CD4-positive, alpha-beta T cell (primary cell): Measurements from ENCODE around the gene DHX38. TPM values are rescaled to one million over a fixed set of nuclear protein-coding genes. Genes with fewer than 3 reads are reported as not detected.
A peak's percentile ranks its signal among the peaks of the same experiment; 100 is the strongest.

Experiments
- ATAC-seq: fragments of 200-7000 bp; cut with Tn5 transposase; one replicate; pipeline ENCODE4 v1.10.0; 2022; ENCODE audit warnings: mild to moderate bottlenecking; ENCODE audit not compliant: poor library complexity
- CTCF ChIA-PET: fragments of 350-600 bp; sonication (Branson Sonifier 250); formaldehyde crosslinking; loops from one replicate; lab custom pipeline; 2021; ENCODE audit warnings: antibody characterized with exemption, inconsistent platforms; lab: Charles Lee
- POLR2A ChIA-PET: fragments of 350-600 bp; sonication (Branson Sonifier 250); formaldehyde crosslinking; loops from one replicate; lab custom pipeline; 2021; ENCODE audit warnings: antibody characterized with exemption, inconsistent platforms; lab: Charles Lee
- DNase-seq, 14 experiments: peaks; one replicate each; pipeline ENCODE4 v3.0.0-alpha.2; 2013 to 2020; ENCODE audit warnings: mixed read lengths in 2 of 14
- H3K27ac ChIP-seq, 2 donors: one replicate each; pipeline versions ENCODE4 v1.5.1 to v1.7.0; 2013; ENCODE audit warnings: low read length in 2 of 2, low read depth in 1 of 2, mild to moderate bottlenecking in 1 of 2
- H3K27me3 ChIP-seq, 2 experiments: 1 replicate in 1 of 2; 2 replicates in 1 of 2; pipeline versions ENCODE4 v1.6.1 to v1.7.0; 2013; ENCODE audit warnings: low read length in 2 of 2, control low read depth in 1 of 2, mild to moderate bottlenecking in 1 of 2, moderate library complexity in 1 of 2; ENCODE audit not compliant: insufficient read depth in 2 of 2, control insufficient read depth in 1 of 2
- H3K36me3 ChIP-seq: one replicate; pipeline ENCODE4 v1.6.1; 2013; ENCODE audit warnings: low read length, control low read depth; ENCODE audit not compliant: insufficient read depth
- H3K4me1 ChIP-seq: one replicate; pipeline ENCODE4 v1.6.1; 2013; ENCODE audit warnings: low read length, control low read depth; ENCODE audit not compliant: insufficient read depth
- H3K4me3 ChIP-seq: one replicate; pipeline ENCODE4 v1.5.1; 2013; ENCODE audit warnings: mild to moderate bottlenecking, low read length, moderate library complexity
- H3K9me3 ChIP-seq, 2 experiments: 1 replicate in 1 of 2; 2 replicates in 1 of 2; pipeline versions ENCODE4 v1.6.1 to v1.7.0; 2013; ENCODE audit warnings: low read length in 2 of 2, mild to moderate bottlenecking in 2 of 2, control low read depth in 1 of 2, moderate library complexity in 1 of 2; ENCODE audit not compliant: control insufficient read depth in 1 of 2, insufficient read depth in 1 of 2
- H3K27ac Mint-ChIP-seq: one replicate; pipeline ENCODE4 v1.8.0; 2020; ENCODE audit warnings: mixed read lengths
- H3K27me3 Mint-ChIP-seq: one replicate; pipeline ENCODE4 v1.8.0; 2021; ENCODE audit warnings: mixed read lengths
- H3K36me3 Mint-ChIP-seq: one replicate; pipeline ENCODE4 v1.8.0; 2021; ENCODE audit warnings: low read depth, mixed read lengths
- H3K4me1 Mint-ChIP-seq: one replicate; pipeline ENCODE4 v1.8.0; 2021; ENCODE audit warnings: low read depth, mixed read lengths
- H3K4me3 Mint-ChIP-seq: one replicate; pipeline ENCODE4 v1.8.0; 2020; ENCODE audit warnings: mild to moderate bottlenecking, mixed read lengths
- H3K9me3 Mint-ChIP-seq: one replicate; pipeline ENCODE4 v1.8.0; 2020; ENCODE audit warnings: mixed read lengths
- intact Hi-C, 2 experiments: fragments of 100-400 bp; cut with DNase I in 1 of 2; cut with micrococcal nuclease in 1 of 2; formaldehyde crosslinking; loops; one replicate each; pipeline versions ENCODE4 v1.15.1 to v1.9.0; 2023 to 2025; cut with DNase I, micrococcal nuclease
- total RNA-seq, 174 experiments: library from RNA in 2 of 174; stranded (reverse) in 2 of 174; gene quantifications; one replicate each; pipeline ENCODE4 v1.2.3 and lab custom pipeline; 2021 to 2026
- TF ChIP-seq, protein P1 (sequence below): fragments of 200-600 bp; IDR thresholded peaks from one replicate; pipeline ENCODE4 v1.8.0; 2022; ENCODE audit warnings: antibody characterized with exemption, mild to moderate bottlenecking

Gene DHX38
- total RNA-seq, 2 experiments from 2014 or later: 103 to 109 TPM

- peaks cover 6% of the 10 kb centered on the region for H3K4me1 ChIP-seq
- H3K4me1 Mint-ChIP-seq: no peaks in the 10 kb centered on the region
- H3K4me3 Mint-ChIP-seq: no peak overlapping the region
- no peaks in the 10 kb centered on the region for H3K36me3 ChIP-seq
- POLR2A ChIA-PET: no interaction called here
- no peak overlapping the region for H3K27ac Mint-ChIP-seq
- intact Hi-C loops: loop anchor here (5.0 to 10.0 kb wide), 5 partner anchors 342 to 1960 kb away; no protein-coding TSS in a partner anchor
- DNase-seq: peak; percentile 38 to 77 (median 48)
- CTCF ChIA-PET: interaction anchor here (1.3 kb wide), 1 partner anchor 1831 kb away, joined by 3 read pairs; no protein-coding TSS in a partner anchor
- H3K9me3 ChIP-seq: no peaks in the 10 kb centered on the region
- H3K4me3 ChIP-seq: no peak overlapping the region
- TF ChIP-seq, protein P1, sequence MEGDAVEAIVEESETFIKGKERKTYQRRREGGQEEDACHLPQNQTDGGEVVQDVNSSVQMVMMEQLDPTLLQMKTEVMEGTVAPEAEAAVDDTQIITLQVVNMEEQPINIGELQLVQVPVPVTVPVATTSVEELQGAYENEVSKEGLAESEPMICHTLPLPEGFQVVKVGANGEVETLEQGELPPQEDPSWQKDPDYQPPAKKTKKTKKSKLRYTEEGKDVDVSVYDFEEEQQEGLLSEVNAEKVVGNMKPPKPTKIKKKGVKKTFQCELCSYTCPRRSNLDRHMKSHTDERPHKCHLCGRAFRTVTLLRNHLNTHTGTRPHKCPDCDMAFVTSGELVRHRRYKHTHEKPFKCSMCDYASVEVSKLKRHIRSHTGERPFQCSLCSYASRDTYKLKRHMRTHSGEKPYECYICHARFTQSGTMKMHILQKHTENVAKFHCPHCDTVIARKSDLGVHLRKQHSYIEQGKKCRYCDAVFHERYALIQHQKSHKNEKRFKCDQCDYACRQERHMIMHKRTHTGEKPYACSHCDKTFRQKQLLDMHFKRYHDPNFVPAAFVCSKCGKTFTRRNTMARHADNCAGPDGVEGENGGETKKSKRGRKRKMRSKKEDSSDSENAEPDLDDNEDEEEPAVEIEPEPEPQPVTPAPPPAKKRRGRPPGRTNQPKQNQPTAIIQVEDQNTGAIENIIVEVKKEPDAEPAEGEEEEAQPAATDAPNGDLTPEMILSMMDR: peak; percentile 85
- H3K27me3 Mint-ChIP-seq: no peaks in the 10 kb centered on the region
- no peaks in the 10 kb centered on the region for H3K9me3 Mint-ChIP-seq
- H3K27ac ChIP-seq: no peak overlapping the region
- H3K36me3 Mint-ChIP-seq: no peaks in the 10 kb centered on the region
- H3K27me3 ChIP-seq: no peaks in the 10 kb centered on the region
- ATAC-seq: peak; percentile 34
Observed at GRCh38 chr16:72124761-72125634, 31.4 kb downstream of the DHX38 start.

DNA sequence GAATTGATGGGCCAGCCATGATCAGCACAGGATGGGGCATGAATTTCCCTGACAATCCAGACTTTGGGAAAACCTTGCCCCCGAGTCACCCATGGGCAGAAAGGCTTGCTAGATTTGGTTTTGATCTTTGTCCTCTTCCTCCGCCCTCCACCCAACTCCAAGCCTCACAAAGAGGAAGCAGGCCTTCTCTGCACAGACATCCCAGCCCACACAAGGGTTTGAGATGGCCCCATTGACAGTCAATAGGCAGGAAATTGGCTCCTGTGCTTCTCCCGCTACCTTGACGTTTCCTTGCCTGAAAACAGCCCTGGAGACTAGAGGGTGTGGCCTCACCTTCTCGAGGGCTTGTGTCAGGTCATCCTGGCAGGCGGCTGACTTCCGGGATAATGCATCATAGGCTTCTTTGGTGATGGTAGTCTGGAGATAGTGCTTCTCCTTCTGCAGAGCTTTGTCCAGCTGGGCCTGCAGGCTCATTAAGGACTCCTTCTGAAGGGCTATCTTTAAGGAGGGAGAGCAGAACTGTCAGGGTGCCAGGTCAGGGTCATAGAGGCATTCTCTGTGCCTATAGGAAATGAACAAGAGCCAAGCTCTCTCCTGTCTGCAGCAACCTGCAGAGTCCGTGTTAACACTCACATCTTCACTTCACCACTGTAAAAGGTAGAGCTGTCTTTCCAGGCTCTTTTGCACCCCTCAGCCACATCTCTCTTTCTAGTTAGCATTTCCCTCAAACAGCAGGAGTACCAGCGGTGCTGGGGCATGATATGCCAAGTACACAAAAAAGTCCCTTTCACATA lies 32.2 kb downstream of the DHX38 start:
- Mint-ChIP-seq H3K27me3 (no peaks in the 10 kb centered on the region), H3K36me3 (no peaks in the 10 kb centered on the region), H3K27ac (no peak overlapping the region), H3K4me3 (no peak overlapping the region), H3K9me3 (no peaks in the 10 kb centered on the region), H3K4me1 (no peaks in the 10 kb centered on the region)
- H3K27me3 ChIP-seq: no peaks in the 10 kb centered on the region
- H3K4me3 ChIP-seq: no peak overlapping the region
- intact Hi-C loops: loop anchor here (5.0 to 10.0 kb wide), 5 partner anchors 341 to 1961 kb away; no protein-coding TSS in a partner anchor
- no peaks in the 10 kb centered on the region for H3K9me3 ChIP-seq
- H3K36me3 ChIP-seq: no peaks in the 10 kb centered on the region
- no peak overlapping the region for H3K27ac ChIP-seq
- DNase-seq (no peak), ATAC-seq (no peak)
- TF ChIP-seq, protein P1: no peak
- POLR2A ChIA-PET: no interaction called here
- CTCF ChIA-PET: interaction anchor here (0.5 to 1.3 kb wide), 2 partner anchors 1051 to 1830 kb away, joined by 3 to 4 read pairs; no protein-coding TSS in a partner anchor
- H3K4me1 ChIP-seq: peaks cover 6% of the 10 kb centered on the region

DNA sequence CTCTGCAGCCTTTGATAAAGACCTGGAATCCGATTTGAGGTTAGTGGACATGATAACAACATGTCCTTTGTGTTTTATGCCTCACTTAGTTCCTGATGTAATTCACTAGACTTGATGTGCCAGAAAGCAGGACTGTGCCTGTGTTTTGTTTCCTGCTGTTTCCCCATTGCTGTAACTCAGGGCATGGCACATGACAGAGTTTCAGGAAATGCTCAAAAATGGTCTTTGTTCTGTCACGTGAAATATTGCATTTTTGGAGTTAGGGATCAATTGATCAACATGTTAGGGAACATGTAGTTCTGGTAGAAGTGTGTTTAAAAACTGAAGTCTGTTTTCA lies 32.8 kb downstream of the DHX38 start:
- Mint-ChIP-seq H3K9me3 (no peaks in the 10 kb centered on the region), H3K36me3 (no peaks in the 10 kb centered on the region), H3K27ac (no peak overlapping the region), H3K27me3 (no peaks in the 10 kb centered on the region), H3K4me3 (no peak overlapping the region), H3K4me1 (no peaks in the 10 kb centered on the region)
- Histone ChIP-seq H3K4me1 (peaks cover 6% of the 10 kb centered on the region), H3K36me3 (no peaks in the 10 kb centered on the region), H3K9me3 (no peaks in the 10 kb centered on the region), H3K27me3 (no peaks in the 10 kb centered on the region), H3K4me3 (no peak overlapping the region), H3K27ac (no peak overlapping the region)
- TF ChIP-seq, protein P1: no peak
- ATAC-seq: no peak
- ChIA-PET POLR2A (no interaction called here), CTCF (interaction anchor here (0.5 kb wide), 1 partner anchor 1050 kb away, joined by 4 read pairs; no protein-coding TSS in a partner anchor)
- no peak for DNase-seq
- intact Hi-C loops: loop anchor here (5.0 to 10.0 kb wide), 5 partner anchors 341 to 1962 kb away; no protein-coding TSS in a partner anchor
